HG03520 (cell line): ENCODE measurements around the gene CIAO2A.
A peak's percentile ranks its signal among the peaks of the same experiment; 100 is the strongest.

Experiments
- ATAC-seq: cut with Tn5 transposase; IDR thresholded peaks from one replicate; pipeline ENCODE4 v1.9.1; 2021; ENCODE audit warnings: mild to moderate bottlenecking, moderate library complexity; ENCODE audit not compliant: unreplicated experiment

CIAO2A gene

GRCh38 chr15:64045101-64045435, 48.6 kb downstream of the CIAO2A start:
- no peak for ATAC-seq

GRCh38 chr15:64044300-64045100, 49.1 kb downstream of the CIAO2A start:
- ATAC-seq, result peak; percentile 52

GRCh38 chr15:64038878-64039610, 54.6 kb downstream of the CIAO2A start:
- no peak for ATAC-seq

GRCh38 chr15:64037966-64038365, 55.7 kb downstream of the CIAO2A start:
- ATAC-seq, result no peak

GRCh38 chr15:64037116-64037515, 56.5 kb downstream of the CIAO2A start:
- no peak for ATAC-seq

- ATAC-seq, result no peak
These were observed 58.1 kb downstream of the CIAO2A start for GRCh38 chr15:64035525-64035924.

GRCh38 chr15:64034519-64034918, 59.1 kb downstream of the CIAO2A start:
- ATAC-seq, result no peak

GRCh38 chr15:64032329-64032728, 61.3 kb downstream of the CIAO2A start:
- no peak for ATAC-seq

- ATAC-seq, result no peak
These were observed 63.5 kb downstream of the CIAO2A start for GRCh38 chr15:64030123-64030522.

GRCh38 chr15:64029633-64030032, 64.0 kb downstream of the CIAO2A start:
- ATAC-seq, result no peak

GRCh38 chr15:64029110-64029509, 64.5 kb downstream of the CIAO2A start:
- ATAC-seq, result no peak

GRCh38 chr15:64026591-64026990, 67.0 kb downstream of the CIAO2A start:
- ATAC-seq, result no peak

GRCh38 chr15:64024172-64025050, 69.2 kb downstream of the CIAO2A start:
- no peak for ATAC-seq

GRCh38 chr15:64023220-64023619, 70.4 kb downstream of the CIAO2A start:
- no peak for ATAC-seq

GRCh38 chr15:64022571-64022970, 71.1 kb downstream of the CIAO2A start:
- ATAC-seq, result no peak
